OCI-LY3 (cell line): Measurements from ENCODE around the gene COPS6.
A peak's percentile ranks its signal among the peaks of the same experiment; 100 is the strongest.

Experiments used
- H2AFZ ChIP-seq: fragments of 200-600, 300-600 bp; shearing (Covaris generic); 2 replicates; pipeline ENCODE4 v1.6.0; 2014; ENCODE audit warnings: antibody characterized with exemption, low read depth, low read length
- H3K27ac ChIP-seq: fragments of 200-600, 300-600 bp; sonication (generic); 2 replicates; pipeline ENCODE4 v1.5.1; 2014; ENCODE audit warnings: mild to moderate bottlenecking, low read length, moderate library complexity, mixed read lengths
- H3K27me3 ChIP-seq: fragments of 200-600, 300-600 bp; sonication (generic); 2 replicates; pipeline ENCODE4 v1.6.1; 2014; ENCODE audit warnings: low read depth, low read length, mixed read lengths
- H3K36me3 ChIP-seq: fragments of 200-600, 300-600 bp; sonication (generic); replicated peaks from 2 replicates; pipeline ENCODE3; 2014; ENCODE audit warnings: low read depth, low read length, mixed read lengths
- H3K4me1 ChIP-seq: fragments of 300-600, 200-600 bp; sonication (generic); 2 replicates; pipeline ENCODE4 v1.6.1; 2014; ENCODE audit warnings: low read length, mixed read lengths
- H3K4me2 ChIP-seq: fragments of 200-600, 300-600 bp; sonication (generic); 2 replicates; pipeline ENCODE4 v1.6.1; 2014; ENCODE audit warnings: low read length, mixed read lengths
- H3K4me3 ChIP-seq: fragments of 300-600, 200-600 bp; sonication (generic); 2 replicates; pipeline ENCODE4 v1.5.1; 2014; ENCODE audit warnings: antibody characterized with exemption, mild to moderate bottlenecking, low read length, moderate library complexity
- H3K79me2 ChIP-seq: fragments of 300-600, 200-600 bp; shearing (Covaris generic); 2 replicates; pipeline ENCODE4 v1.6.1; 2014; ENCODE audit warnings: mild to moderate bottlenecking, low read length, mixed read lengths
- H3K9ac ChIP-seq: fragments of 300-600, 200-600 bp; shearing (Covaris generic); 2 replicates; pipeline ENCODE4 v1.6.0; 2014; ENCODE audit warnings: mild to moderate bottlenecking, low read length, moderate library complexity
- H3K9me3 ChIP-seq: fragments of 200-600, 300-600 bp; shearing (Covaris generic); 2 replicates; pipeline ENCODE4 v1.6.1; 2014; ENCODE audit warnings: low read length, mixed read lengths; ENCODE audit not compliant: insufficient read depth
- H4K20me1 ChIP-seq: fragments of 200-600, 300-600 bp; sonication (generic); 2 replicates; pipeline ENCODE4 v1.6.1; 2016; ENCODE audit warnings: low read length, mixed read lengths; ENCODE audit not compliant: insufficient read depth
- EZH2phosphoT487 ChIP-seq: fragments of 200-600 bp; shearing (Covaris generic); IDR thresholded peaks from 2 replicates; pipeline ENCODE4 v1.6.1; 2018; ENCODE audit warnings: antibody characterized with exemption, mixed run types, low read depth
- TF ChIP-seq, protein P1 (sequence below): fragments of 200-600, 300-600 bp; sonication (generic); IDR thresholded peaks from 2 replicates; pipeline ENCODE4 v1.5.1; 2014; ENCODE audit warnings: antibody characterized with exemption, low read length, low read depth

Gene COPS6

DNA sequence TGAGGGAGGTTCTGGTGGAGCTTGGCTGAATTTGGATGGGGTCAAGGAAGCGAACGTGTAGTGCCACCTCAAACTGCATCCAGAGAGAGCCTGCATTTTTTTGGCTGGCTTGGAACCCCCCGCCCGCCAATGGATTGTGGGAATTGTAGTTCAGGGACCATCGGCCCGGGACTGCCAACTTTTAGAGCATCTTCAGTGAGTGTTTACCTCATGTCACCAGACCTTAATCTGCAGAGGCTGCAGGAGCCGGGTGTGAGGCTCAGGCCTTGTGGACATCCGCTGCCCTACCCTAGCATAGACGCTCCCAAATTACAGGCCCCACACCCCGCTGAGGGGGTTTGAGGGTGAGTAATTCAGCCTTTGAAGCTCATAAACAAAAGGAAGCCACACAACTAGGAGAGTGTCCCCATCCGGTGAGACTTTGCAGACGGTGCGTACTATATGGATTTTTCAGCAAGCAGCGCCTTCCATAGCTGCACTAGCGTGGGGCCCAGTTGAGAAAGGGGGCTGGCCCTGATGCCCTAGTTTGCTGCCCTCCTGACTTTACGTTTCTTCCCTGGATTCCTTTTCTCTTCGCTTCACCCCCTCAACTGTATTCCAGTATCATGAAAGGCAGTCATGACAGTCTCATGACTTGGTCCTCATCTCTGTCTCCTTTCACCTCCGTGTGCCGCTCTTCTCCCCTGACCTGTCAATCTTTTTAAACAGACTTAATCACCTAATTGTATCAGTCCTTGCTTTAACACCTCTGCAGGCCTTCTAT lies 31.4 kb downstream of the COPS6 start:
- Histone ChIP-seq H4K20me1 (no peaks in the 10 kb centered on the region), H3K79me2 (peaks cover 12% of the 10 kb centered on the region), H3K4me2 (peak overlapping the region; percentile 95), H3K27me3 (no peaks in the 10 kb centered on the region), H3K27ac (peak overlapping the region; percentile 54), H3K4me3 (peak overlapping the region; percentile 87), H3K4me1 (peaks cover 14% of the 10 kb centered on the region), H3K36me3 (peaks cover 6% of the 10 kb centered on the region), H3K9ac (peak overlapping the region; percentile 69), H3K9me3 (no peaks in the 10 kb centered on the region), H2AFZ (peak overlapping the region; percentile 80)
- TF ChIP-seq EZH2phosphoT487: no peak
- TF ChIP-seq, protein P1, sequence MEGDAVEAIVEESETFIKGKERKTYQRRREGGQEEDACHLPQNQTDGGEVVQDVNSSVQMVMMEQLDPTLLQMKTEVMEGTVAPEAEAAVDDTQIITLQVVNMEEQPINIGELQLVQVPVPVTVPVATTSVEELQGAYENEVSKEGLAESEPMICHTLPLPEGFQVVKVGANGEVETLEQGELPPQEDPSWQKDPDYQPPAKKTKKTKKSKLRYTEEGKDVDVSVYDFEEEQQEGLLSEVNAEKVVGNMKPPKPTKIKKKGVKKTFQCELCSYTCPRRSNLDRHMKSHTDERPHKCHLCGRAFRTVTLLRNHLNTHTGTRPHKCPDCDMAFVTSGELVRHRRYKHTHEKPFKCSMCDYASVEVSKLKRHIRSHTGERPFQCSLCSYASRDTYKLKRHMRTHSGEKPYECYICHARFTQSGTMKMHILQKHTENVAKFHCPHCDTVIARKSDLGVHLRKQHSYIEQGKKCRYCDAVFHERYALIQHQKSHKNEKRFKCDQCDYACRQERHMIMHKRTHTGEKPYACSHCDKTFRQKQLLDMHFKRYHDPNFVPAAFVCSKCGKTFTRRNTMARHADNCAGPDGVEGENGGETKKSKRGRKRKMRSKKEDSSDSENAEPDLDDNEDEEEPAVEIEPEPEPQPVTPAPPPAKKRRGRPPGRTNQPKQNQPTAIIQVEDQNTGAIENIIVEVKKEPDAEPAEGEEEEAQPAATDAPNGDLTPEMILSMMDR: no peak

DNA sequence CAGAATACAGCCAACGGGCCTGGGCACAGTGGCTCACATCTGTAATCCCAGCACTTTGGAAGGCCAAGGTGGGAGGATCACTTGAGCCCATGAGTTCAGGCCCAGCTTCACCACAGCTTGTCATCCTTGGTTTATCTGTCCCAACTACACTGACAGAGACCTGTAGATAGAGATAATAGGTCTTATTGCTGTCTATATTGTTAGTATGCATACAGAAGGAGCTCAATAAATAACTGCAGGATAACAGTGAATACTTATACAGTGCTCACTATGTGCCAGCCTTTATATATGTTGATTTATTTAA lies 31.9 kb downstream of the COPS6 start:
- peaks cover 16% of the 10 kb centered on the region for H3K79me2 ChIP-seq
- H3K27me3 ChIP-seq: no peaks in the 10 kb centered on the region
- no peaks in the 10 kb centered on the region for H3K9me3 ChIP-seq
- H3K9ac ChIP-seq: peak overlapping the region; percentile 69
- H3K36me3 ChIP-seq: peaks cover 7% of the 10 kb centered on the region
- no peaks in the 10 kb centered on the region for H4K20me1 ChIP-seq
- TF ChIP-seq, protein P1: no peak
- no peak for TF ChIP-seq EZH2phosphoT487
- peak overlapping the region; percentile 87 for H3K4me3 ChIP-seq
- peak overlapping the region; percentile 54; the same call in 1 of the 2 replicates for H3K27ac ChIP-seq
- H2AFZ ChIP-seq: no peak overlapping the region
- H3K4me1 ChIP-seq: peaks cover 20% of the 10 kb centered on the region
- peak overlapping the region; percentile 95 for H3K4me2 ChIP-seq

DNA sequence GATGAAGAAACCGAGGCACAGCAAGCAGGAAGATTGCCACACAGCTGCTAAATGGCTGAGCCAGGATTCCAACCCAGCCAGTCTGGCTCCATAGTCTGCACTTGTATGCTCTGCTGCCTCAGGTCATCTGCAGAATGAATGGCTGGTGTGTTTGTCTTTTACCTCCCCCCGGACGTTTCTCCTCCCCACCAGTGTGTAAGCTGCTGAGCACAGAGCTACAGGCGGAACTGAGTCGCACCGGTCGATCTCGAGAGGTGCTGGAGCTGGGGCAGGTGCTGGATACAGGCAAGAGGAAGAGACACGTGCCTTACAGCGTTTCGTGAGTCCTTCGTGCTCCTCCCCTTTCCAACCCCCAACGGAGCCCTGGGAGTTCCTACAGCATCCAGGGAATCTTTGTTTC lies 33.3 kb downstream of the COPS6 start:
- no peak overlapping the region for H3K27ac ChIP-seq
- H3K36me3 ChIP-seq: peaks cover 7% of the 10 kb centered on the region
- H2AFZ ChIP-seq: no peak overlapping the region
- H3K9ac ChIP-seq: no peak overlapping the region
- H3K4me1 ChIP-seq: peaks cover 20% of the 10 kb centered on the region
- H3K27me3 ChIP-seq: no peaks in the 10 kb centered on the region
- H3K9me3 ChIP-seq: no peaks in the 10 kb centered on the region
- peaks cover 25% of the 10 kb centered on the region for H3K79me2 ChIP-seq
- no peaks in the 10 kb centered on the region for H4K20me1 ChIP-seq
- H3K4me3 ChIP-seq: no peak overlapping the region
- H3K4me2 ChIP-seq: no peak overlapping the region
- TF ChIP-seq, protein P1: no peak

DNA sequence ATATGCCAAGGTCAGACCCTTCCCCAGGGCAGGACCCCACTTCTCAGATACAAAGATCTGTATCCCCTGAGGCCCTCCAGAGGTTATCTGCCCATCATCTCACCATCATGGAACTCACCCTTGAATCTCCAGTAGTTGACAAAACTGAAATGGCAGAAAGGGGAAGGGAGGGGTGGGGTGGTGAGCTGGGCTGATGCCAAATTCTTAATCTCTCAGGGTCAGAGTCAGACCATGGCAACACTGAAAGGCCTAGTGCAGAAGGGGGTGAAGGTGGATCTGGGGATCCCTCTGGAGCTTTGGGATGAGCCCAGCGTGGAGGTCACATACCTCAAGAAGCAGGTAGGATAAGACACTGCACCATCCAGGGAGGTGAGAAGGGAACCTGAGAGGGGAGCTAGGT lies 33.8 kb downstream of the COPS6 start:
- H2AFZ ChIP-seq: no peak overlapping the region
- no peak overlapping the region for H3K9ac ChIP-seq
- no peak overlapping the region for H3K27ac ChIP-seq
- no peaks in the 10 kb centered on the region for H3K27me3 ChIP-seq
- H3K9me3 ChIP-seq: no peaks in the 10 kb centered on the region
- no peak for TF ChIP-seq EZH2phosphoT487
- TF ChIP-seq, protein P1: no peak
- peaks cover 20% of the 10 kb centered on the region for H3K4me1 ChIP-seq
- peaks cover 7% of the 10 kb centered on the region for H3K36me3 ChIP-seq
- H3K79me2 ChIP-seq: peaks cover 25% of the 10 kb centered on the region
- no peak overlapping the region for H3K4me2 ChIP-seq
- no peak overlapping the region for H3K4me3 ChIP-seq
- no peaks in the 10 kb centered on the region for H4K20me1 ChIP-seq
